ENCODE results near the gene TWNK.

Gene TWNK

GRCh38 chr10:100986952-100987684 is at the start of gene TWNK, which contains the start of gene MRPL43:
TSS of gene TWNK (plus strand) at chr10:100987543. CDS start at chr10:100988211, 668 bp downstream.
TSS of gene MRPL43 (minus strand) at chr10:100987497. CDS start at chr10:100987443, 54 bp downstream.
- DNase-seq = peak; percentile 74

- DNase-seq = no peak
These were observed 47.5 kb upstream of the TWNK start for GRCh38 chr10:100939763-100940344.

- no peak for DNase-seq
These were observed 45.1 kb upstream of the TWNK start for GRCh38 chr10:100942229-100942628.

- no peak for DNase-seq
These were observed 43.8 kb upstream of the TWNK start for GRCh38 chr10:100943508-100943907.

GRCh38 chr10:100945754-100946153 is 41.6 kb upstream of the TWNK start:
- DNase-seq = no peak

- no peak for DNase-seq
These were observed 38.4 kb upstream of the TWNK start for GRCh38 chr10:100948916-100949315.

- DNase-seq = no peak
These were observed 27.1 kb upstream of the TWNK start for GRCh38 chr10:100960251-100960650.

GRCh38 chr10:100962351-100963080 is 24.8 kb upstream of the TWNK start:
- no peak for DNase-seq

- no peak for DNase-seq
These were observed 23.5 kb upstream of the TWNK start for GRCh38 chr10:100963826-100964225.

- DNase-seq = no peak
These were observed 21.5 kb upstream of the TWNK start for GRCh38 chr10:100965820-100966219.

GRCh38 chr10:100966887-100967286 is 20.5 kb upstream of the TWNK start:
- no peak for DNase-seq

- no peak for DNase-seq
These were observed 20.0 kb upstream of the TWNK start for GRCh38 chr10:100967332-100967731.

GRCh38 chr10:100968062-100968736 is 19.1 kb upstream of the TWNK start:
- no peak for DNase-seq

GRCh38 chr10:100968863-100969186 is 18.5 kb upstream of the TWNK start:
- no peak for DNase-seq

GRCh38 chr10:100969187-100970075 is 17.9 kb upstream of the TWNK start, which contains the start of gene SEMA4G:
TSS of gene SEMA4G (plus strand) at chr10:100969504. CDS start at chr10:100972913, 3,409 bp downstream.
- DNase-seq = peak; percentile 53

GRCh38 chr10:100970076-100970913 is 17.0 kb upstream of the TWNK start:
- peak; percentile 27 for DNase-seq

GRCh38 chr10:100970914-100971811 is 16.2 kb upstream of the TWNK start:
- no peak for DNase-seq

- DNase-seq = no peak
These were observed 15.0 kb upstream of the TWNK start for GRCh38 chr10:100972115-100972903.

- DNase-seq = no peak
These were observed 14.3 kb upstream of the TWNK start for GRCh38 chr10:100972904-100973535.
